Calu3 (cell line): ENCODE results near the gene CBY1. TPM values are rescaled to one million over a fixed set of nuclear protein-coding genes. Genes with fewer than 3 reads are reported as not detected.

Experiments
- BruUV-seq: library from RNA; stranded (reverse); fragments of 400-500 nt; replicated peaks from 2 replicates; lab custom pipeline; 2021; lab: Mats Ljungman, UMichigan
- CTCF ChIA-PET: fragments of 300-600 bp; sonication (Branson Sonifier 250); formaldehyde crosslinking; loops from one replicate; lab custom pipeline; 2022; ENCODE audit warnings: antibody characterized with exemption; lab: Charles Lee
- DNase-seq: peaks from one replicate; pipeline ENCODE4 v3.0.0; 2022
- H3K27ac Mint-ChIP-seq: one replicate; pipeline ENCODE4 v1.8.0; 2022; ENCODE audit warnings: mixed read lengths; ENCODE audit not compliant: unreplicated experiment
- H3K27me3 Mint-ChIP-seq: one replicate; pipeline ENCODE4 v1.8.0; 2022; ENCODE audit warnings: mixed read lengths; ENCODE audit not compliant: unreplicated experiment
- H3K36me3 Mint-ChIP-seq: one replicate; pipeline ENCODE4 v1.8.0; 2022; ENCODE audit warnings: mild to moderate bottlenecking, moderate library complexity, mixed read lengths; ENCODE audit not compliant: insufficient read depth, unreplicated experiment
- H3K4me1 Mint-ChIP-seq: one replicate; pipeline ENCODE4 v1.8.0; 2022; ENCODE audit warnings: mild to moderate bottlenecking, low read depth, mixed read lengths; ENCODE audit not compliant: unreplicated experiment
- H3K4me3 Mint-ChIP-seq: one replicate; pipeline ENCODE4 v1.8.0; 2022; ENCODE audit warnings: mild to moderate bottlenecking, low read depth, moderate library complexity, mixed read lengths; ENCODE audit not compliant: unreplicated experiment
- H3K9me3 Mint-ChIP-seq: one replicate; pipeline ENCODE4 v1.8.0; 2022; ENCODE audit warnings: low read depth, mixed read lengths; ENCODE audit not compliant: unreplicated experiment
- CTCF ChIP-seq: fragments of 200-600 bp; IDR thresholded peaks from one replicate; pipeline ENCODE4 v1.8.0; 2022; ENCODE audit warnings: antibody characterized with exemption; ENCODE audit not compliant: unreplicated experiment
- intact Hi-C: fragments of 100-400 bp; cut with micrococcal nuclease; formaldehyde crosslinking; loops from one replicate; pipeline ENCODE4 v1.10.0; 2022; ENCODE audit not compliant: unreplicated experiment
- total RNA-seq: library from RNA; stranded (reverse); gene quantifications from 2 replicates; pipeline ENCODE4 v1.2.3, GENCODE V29; 2022

Gene CBY1
- total RNA-seq, 1 experiment from 2014 or later: 40.9 TPM

- no peak overlapping the region for H3K4me3 Mint-ChIP-seq
- H3K36me3 Mint-ChIP-seq: no peaks in the 10 kb centered on the region
- H3K9me3 Mint-ChIP-seq: no peaks in the 10 kb centered on the region
- no peaks in the 10 kb centered on the region for H3K27me3 Mint-ChIP-seq
- DNase-seq: no peak
- H3K4me1 Mint-ChIP-seq: peaks cover under 1% of the 10 kb centered on the region
- H3K27ac Mint-ChIP-seq: no peak overlapping the region
- CTCF ChIA-PET: no interaction called here
- no TSS peak for BruUV-seq
- TF ChIP-seq CTCF: no peak
- intact Hi-C loops: no loop called here
Measured at GRCh38 chr22:38629108-38629507, 27.3 kb upstream of the CBY1 start.

- no TSS peak for BruUV-seq
Measured at GRCh38 chr22:38631724-38632123, 24.7 kb upstream of the CBY1 start.

GRCh38 chr22:38632528-38632927, 23.9 kb upstream of the CBY1 start:
- no peak for DNase-seq
- H3K4me1 Mint-ChIP-seq: no peaks in the 10 kb centered on the region
- H3K9me3 Mint-ChIP-seq: no peaks in the 10 kb centered on the region
- no peak overlapping the region for H3K27ac Mint-ChIP-seq
- no peak for TF ChIP-seq CTCF
- CTCF ChIA-PET: no interaction called here
- H3K4me3 Mint-ChIP-seq: no peak overlapping the region
- no TSS peak for BruUV-seq
- H3K36me3 Mint-ChIP-seq: no peaks in the 10 kb centered on the region
- intact Hi-C loops: no loop called here
- H3K27me3 Mint-ChIP-seq: no peaks in the 10 kb centered on the region

More at GRCh38 chr22:38631724-38632123, 24.7 kb upstream of the CBY1 start:
- Mint-ChIP-seq H3K4me3 (no peak overlapping the region), H3K27ac (no peak overlapping the region), H3K36me3 (no peaks in the 10 kb centered on the region), H3K4me1 (no peaks in the 10 kb centered on the region), H3K27me3 (no peaks in the 10 kb centered on the region), H3K9me3 (no peaks in the 10 kb centered on the region)
- no peak for DNase-seq
- CTCF ChIA-PET: no interaction called here
- TF ChIP-seq CTCF: no peak
- intact Hi-C loops: no loop called here

- Mint-ChIP-seq H3K9me3 (no peaks in the 10 kb centered on the region), H3K27ac (no peak overlapping the region), H3K4me3 (no peak overlapping the region), H3K36me3 (no peaks in the 10 kb centered on the region), H3K4me1 (no peaks in the 10 kb centered on the region), H3K27me3 (no peaks in the 10 kb centered on the region)
- BruUV-seq: no TSS peak
- TF ChIP-seq CTCF: no peak
- CTCF ChIA-PET: no interaction called here
- intact Hi-C loops: no loop called here
- DNase-seq: no peak
Measured at GRCh38 chr22:38638216-38638615, 18.2 kb upstream of the CBY1 start.
